ENCODE results near the gene ANKRD18A.
"Not testable (repeated sequence)": the region's sequence is repeated elsewhere in the genome, so short reads cannot be mapped to it uniquely, and the experiment has no call there.

The ANKRD18A gene

GRCh38 chr9:38546497-38547163 lies 73.8 kb downstream of the ANKRD18A start:
- in situ Hi-C loops (cut with MboI; ENCODE audit: low sequenced_read_pairs): not testable (repeated sequence)

- in situ Hi-C loops (cut with MboI; ENCODE audit: low sequenced_read_pairs): not testable (repeated sequence)
Measured at GRCh38 chr9:38540535-38540934, 79.9 kb downstream of the ANKRD18A start.

- in situ Hi-C loops (cut with MboI; ENCODE audit: low sequenced_read_pairs): no loop called here
Measured at GRCh38 chr9:38529317-38529716, 91.1 kb downstream of the ANKRD18A start.

- in situ Hi-C loops (cut with MboI; ENCODE audit: low sequenced_read_pairs): no loop called here
Measured at GRCh38 chr9:38527503-38527902, 92.9 kb downstream of the ANKRD18A start.

- in situ Hi-C loops (cut with MboI; ENCODE audit: low sequenced_read_pairs): no loop called here
Measured at GRCh38 chr9:38526591-38526990, 93.8 kb downstream of the ANKRD18A start.

GRCh38 chr9:38523121-38523520 lies 97.3 kb downstream of the ANKRD18A start:
- in situ Hi-C loops (cut with MboI; ENCODE audit: low sequenced_read_pairs): no loop called here

- in situ Hi-C loops (cut with MboI; ENCODE audit: low sequenced_read_pairs): no loop called here
Measured at GRCh38 chr9:38521762-38522161, 98.6 kb downstream of the ANKRD18A start.
